Loucy (cell line): ENCODE measurements around the gene IL21R.

ENCODE experiments used
- H2AFZ ChIP-seq: fragments of 200-600 bp; sonication (generic); 2 replicates; pipeline ENCODE4 v1.6.0; 2016; ENCODE audit warnings: antibody characterized with exemption, mild to moderate bottlenecking, low read length, moderate library complexity
- H3F3A ChIP-seq: fragments of 200-600 bp; 2 replicates; pipeline ENCODE4 v1.6.0; 2016; ENCODE audit warnings: antibody characterized with exemption, low read depth, mild to moderate bottlenecking
- H3K27me3 ChIP-seq: fragments of 200-600 bp; sonication (generic); 2 replicates; pipeline ENCODE4 v1.6.1; 2014; ENCODE audit warnings: low read length, mild to moderate bottlenecking; ENCODE audit not compliant: insufficient read depth, poor library complexity, severe bottlenecking
- H3K36me3 ChIP-seq: fragments of 200-600 bp; sonication (generic); 2 replicates; pipeline ENCODE4 v1.6.1; 2016; ENCODE audit warnings: low read length; ENCODE audit not compliant: insufficient read depth
- H3K4me1 ChIP-seq: fragments of 200-600 bp; sonication (generic); 2 replicates; pipeline ENCODE4 v1.5.1; 2014; ENCODE audit warnings: low read length, mild to moderate bottlenecking; ENCODE audit not compliant: insufficient read depth, poor library complexity, severe bottlenecking
- H3K4me2 ChIP-seq: fragments of 200-600 bp; sonication (generic); 2 replicates; pipeline ENCODE4 v1.6.0; 2014; ENCODE audit warnings: antibody characterized with exemption, low read length, low read depth, mild to moderate bottlenecking; ENCODE audit not compliant: poor library complexity, severe bottlenecking
- H3K4me3 ChIP-seq: fragments of 200-600 bp; sonication (generic); 2 replicates; pipeline ENCODE4 v1.5.1; 2014; ENCODE audit warnings: low read length, mild to moderate bottlenecking, mixed read lengths; ENCODE audit not compliant: poor library complexity, severe bottlenecking
- H3K79me2 ChIP-seq: fragments of 200-600 bp; sonication (generic); 2 replicates; pipeline ENCODE4 v1.6.1; 2014; ENCODE audit warnings: low read length; ENCODE audit not compliant: insufficient read depth
- H3K9ac ChIP-seq: fragments of 200-600 bp; sonication (generic); 2 replicates; pipeline ENCODE4 v1.6.0; 2014; ENCODE audit warnings: mild to moderate bottlenecking, low read depth, low read length, moderate library complexity; ENCODE audit not compliant: poor library complexity, severe bottlenecking
- H3K9me2 ChIP-seq: fragments of 200-600 bp; sonication (generic); replicated peaks from 2 replicates; pipeline ENCODE4 v1.6.1; 2016; ENCODE audit warnings: low read depth, low read length, mixed read lengths
- H3K9me3 ChIP-seq: fragments of 200-600 bp; sonication (generic); 2 replicates; pipeline ENCODE4 v1.6.1; 2014; ENCODE audit warnings: mild to moderate bottlenecking, antibody characterized with exemption, low read length, low read depth; ENCODE audit not compliant: insufficient read depth
- H4K20me1 ChIP-seq: fragments of 200-600 bp; sonication (generic); 2 replicates; pipeline ENCODE4 v1.6.0; 2014; ENCODE audit warnings: antibody characterized with exemption, low read length, mild to moderate bottlenecking; ENCODE audit not compliant: insufficient read depth, poor library complexity, severe bottlenecking
- CTCF ChIP-seq: fragments of 200-600 bp; sonication (generic); conservative IDR thresholded peaks from 2 replicates; pipeline ENCODE4 v1.5.1; 2014; ENCODE audit warnings: mild to moderate bottlenecking, antibody characterized with exemption, low read length
- EZH2phosphoT487 ChIP-seq: fragments of 200-600 bp; IDR thresholded peaks from 2 replicates; pipeline ENCODE4 v1.6.1; 2018; ENCODE audit warnings: antibody characterized with exemption, mild to moderate bottlenecking, moderate library complexity, borderline replicate concordance

Gene IL21R

DNA sequence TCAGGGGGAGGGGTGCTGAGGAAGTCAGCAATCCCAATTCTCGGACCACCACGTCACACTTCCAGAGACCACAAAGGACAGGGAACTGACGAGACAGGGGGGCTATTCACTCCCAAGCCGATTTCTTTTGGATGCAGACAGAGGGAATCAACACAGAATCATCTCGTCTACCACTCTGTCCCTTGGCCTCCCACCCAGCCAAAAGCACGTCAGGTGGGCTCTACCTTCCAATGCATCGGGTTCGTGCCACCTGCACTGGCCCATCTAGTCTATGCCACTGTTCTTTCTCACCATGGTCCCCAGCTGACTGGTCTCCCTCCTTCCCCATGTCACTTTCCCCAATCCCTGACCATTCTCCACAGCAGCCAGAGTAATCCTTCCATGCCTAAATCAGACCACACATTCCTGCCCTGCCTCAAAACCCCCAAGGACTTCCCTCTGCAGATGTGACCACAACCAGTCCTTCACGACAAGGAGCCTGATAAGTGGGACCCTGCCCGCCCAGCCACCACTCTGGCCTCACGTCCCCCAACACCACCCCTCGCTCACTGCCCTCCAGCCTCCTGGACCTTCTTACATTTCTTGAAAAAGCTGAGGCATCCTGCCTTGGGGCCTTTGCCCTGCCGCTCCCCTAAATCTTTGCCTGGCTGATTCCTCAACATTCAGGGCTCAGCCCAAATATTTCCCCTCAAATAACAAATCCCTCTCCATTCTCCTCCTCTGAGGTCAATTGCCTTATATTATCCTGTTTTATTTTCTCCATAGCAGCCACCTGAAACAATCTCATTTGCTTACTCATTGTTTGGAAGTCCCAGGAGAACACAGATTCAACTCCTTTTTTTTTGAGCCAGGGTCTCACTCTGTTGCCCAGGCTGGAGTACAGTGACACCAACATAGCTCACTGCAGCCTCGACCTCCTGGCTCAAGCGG, 70.4 kb downstream of the IL21R start:
- Histone ChIP-seq H3K79me2 (no peaks in the 10 kb centered on the region), H4K20me1 (no peaks in the 10 kb centered on the region), H2AFZ (no peak overlapping the region), H3K36me3 (peaks cover 93% of the 10 kb centered on the region; the same call in 1 of the 2 replicates), H3K9ac (no peak overlapping the region), H3K4me1 (no peaks in the 10 kb centered on the region), H3F3A (no peaks in the 10 kb centered on the region), H3K4me2 (no peak overlapping the region), H3K9me3 (no peaks in the 10 kb centered on the region), H3K9me2 (no peaks in the 10 kb centered on the region), H3K4me3 (no peak overlapping the region), H3K27me3 (no peaks in the 10 kb centered on the region)
- TF ChIP-seq EZH2phosphoT487 (no peak), CTCF (no peak)

- Histone ChIP-seq H3K4me1 (no peaks in the 10 kb centered on the region), H3K4me2 (no peak overlapping the region)
- TF ChIP-seq EZH2phosphoT487 (no peak), CTCF (no peak)
Measured at GRCh38 chr16:27473101-27473900, 71.3 kb downstream of the IL21R start.

GRCh38 chr16:27474041-27474440, 72.1 kb downstream of the IL21R start:
- no peaks in the 10 kb centered on the region for H3K9me3 ChIP-seq
- H3K4me2 ChIP-seq: no peak overlapping the region
- no peaks in the 10 kb centered on the region for H4K20me1 ChIP-seq
- H3K36me3 ChIP-seq: peaks cover 87% of the 10 kb centered on the region; the same call in 1 of the 2 replicates
- no peaks in the 10 kb centered on the region for H3K27me3 ChIP-seq
- TF ChIP-seq EZH2phosphoT487 (no peak), CTCF (no peak)
- no peaks in the 10 kb centered on the region for H3K79me2 ChIP-seq
- H2AFZ ChIP-seq: no peak overlapping the region
- H3K4me1 ChIP-seq: no peaks in the 10 kb centered on the region
- no peak overlapping the region for H3K4me3 ChIP-seq
- H3F3A ChIP-seq: no peaks in the 10 kb centered on the region
- no peaks in the 10 kb centered on the region for H3K9me2 ChIP-seq
- H3K9ac ChIP-seq: no peak overlapping the region

More at GRCh38 chr16:27473101-27473900, 71.3 kb downstream of the IL21R start:
- H3K9me3 ChIP-seq: no peaks in the 10 kb centered on the region
- H3K36me3 ChIP-seq: peaks cover 92% of the 10 kb centered on the region; the same call in 1 of the 2 replicates
- H3K4me3 ChIP-seq: no peak overlapping the region
- H3F3A ChIP-seq: no peaks in the 10 kb centered on the region
- no peaks in the 10 kb centered on the region for H3K9me2 ChIP-seq
- no peak overlapping the region for H3K9ac ChIP-seq
- H3K27me3 ChIP-seq: no peaks in the 10 kb centered on the region
- H4K20me1 ChIP-seq: no peaks in the 10 kb centered on the region
- no peak overlapping the region for H2AFZ ChIP-seq
- no peaks in the 10 kb centered on the region for H3K79me2 ChIP-seq
